Neural crest cell (in vitro differentiated cells): Measurements from ENCODE around the gene DUS2. TPM values are rescaled to one million over a fixed set of nuclear protein-coding genes. Genes with fewer than 3 reads are reported as not detected.
"Not testable (repeated sequence)": the region's sequence is repeated elsewhere in the genome, so short reads cannot be mapped to it uniquely, and the experiment has no call there.

Experiments used
- DNase-seq: peaks from one replicate; pipeline ENCODE4 v3.0.0; 2021; ENCODE audit warnings: low read depth, mixed read lengths, low spot score
- H3K27ac Mint-ChIP-seq: one replicate; pipeline ENCODE4 v1.8.0; 2021; ENCODE audit warnings: mild to moderate bottlenecking, mixed read lengths; ENCODE audit not compliant: unreplicated experiment
- H3K27me3 Mint-ChIP-seq: 2 replicates; pipeline ENCODE4 v1.8.0; 2021; ENCODE audit warnings: low read depth, mild to moderate bottlenecking, mixed read lengths
- H3K36me3 Mint-ChIP-seq: 2 replicates; pipeline ENCODE4 v1.8.0; 2021; ENCODE audit warnings: low read depth, mild to moderate bottlenecking, mixed read lengths
- H3K4me1 Mint-ChIP-seq: 2 replicates; pipeline ENCODE4 v1.8.0; 2021; ENCODE audit warnings: mixed read lengths
- H3K4me3 Mint-ChIP-seq: one replicate; pipeline ENCODE4 v1.8.0; 2021; ENCODE audit warnings: mild to moderate bottlenecking, mixed read lengths
- H3K9me3 Mint-ChIP-seq: 2 replicates; pipeline ENCODE4 v1.8.0; 2021; ENCODE audit warnings: mixed read lengths
- CTCF ChIP-seq: fragments of 200-600 bp; sonication (generic); conservative IDR thresholded peaks from 2 replicates; pipeline ENCODE4 v1.5.0; 2021; ENCODE audit warnings: antibody characterized with exemption, mild to moderate bottlenecking
- total RNA-seq: library from RNA; stranded (reverse); gene quantifications from 2 replicates; pipeline ENCODE4 v1.2.1, GENCODE V29; 2021

The DUS2 gene
- total RNA-seq, 1 donor from 2014 or later, result 28.4 TPM

- Mint-ChIP-seq H3K27ac (no peak overlapping the region), H3K4me1 (no peaks in the 10 kb centered on the region), H3K27me3 (no peaks in the 10 kb centered on the region), H3K4me3 (no peak overlapping the region), H3K9me3 (no peaks in the 10 kb centered on the region), H3K36me3 (no peaks in the 10 kb centered on the region)
- DNase-seq, result no peak
- no peak for TF ChIP-seq CTCF
Observed at GRCh38 chr16:67995423-67995822, 27.7 kb upstream of the DUS2 start.

- H3K4me1 Mint-ChIP-seq, result no peaks in the 10 kb centered on the region
- no peak for TF ChIP-seq CTCF
- no peak overlapping the region for H3K27ac Mint-ChIP-seq
- no peaks in the 10 kb centered on the region for H3K27me3 Mint-ChIP-seq
- H3K9me3 Mint-ChIP-seq, result no peaks in the 10 kb centered on the region
- H3K4me3 Mint-ChIP-seq, result no peak overlapping the region
- H3K36me3 Mint-ChIP-seq, result no peaks in the 10 kb centered on the region
- DNase-seq, result no peak
Observed at GRCh38 chr16:67996666-67997065, 26.4 kb upstream of the DUS2 start.

GRCh38 chr16:67998231-67998778 is 24.8 kb upstream of the DUS2 start:
- not testable (repeated sequence) for H3K27ac Mint-ChIP-seq, H3K4me1 Mint-ChIP-seq, H3K4me3 Mint-ChIP-seq, DNase-seq, H3K36me3 Mint-ChIP-seq, H3K27me3 Mint-ChIP-seq, H3K9me3 Mint-ChIP-seq

- not testable (repeated sequence) for H3K4me3 Mint-ChIP-seq, H3K9me3 Mint-ChIP-seq, H3K36me3 Mint-ChIP-seq, DNase-seq, H3K4me1 Mint-ChIP-seq, H3K27me3 Mint-ChIP-seq, H3K27ac Mint-ChIP-seq
Observed at GRCh38 chr16:67998779-67999688, 24.1 kb upstream of the DUS2 start, which contains the start of gene DPEP2. Gene DPEP2, minus strand, starts transcription at chr16:67999484. Its CDS starts 6,272 bp downstream, at chr16:67993212.

- Mint-ChIP-seq H3K27ac (no peak overlapping the region), H3K27me3 (no peaks in the 10 kb centered on the region), H3K4me1 (no peaks in the 10 kb centered on the region), H3K9me3 (no peaks in the 10 kb centered on the region), H3K4me3 (no peak overlapping the region), H3K36me3 (no peaks in the 10 kb centered on the region)
- DNase-seq, result no peak
- no peak for TF ChIP-seq CTCF
Observed at GRCh38 chr16:67999985-68000384, 23.1 kb upstream of the DUS2 start.

- no peak for DNase-seq
- no peaks in the 10 kb centered on the region for H3K4me1 Mint-ChIP-seq
- no peak overlapping the region for H3K27ac Mint-ChIP-seq
- H3K36me3 Mint-ChIP-seq, result no peaks in the 10 kb centered on the region
- no peaks in the 10 kb centered on the region for H3K27me3 Mint-ChIP-seq
- H3K4me3 Mint-ChIP-seq, result no peak overlapping the region
- H3K9me3 Mint-ChIP-seq, result no peaks in the 10 kb centered on the region
- no peak for TF ChIP-seq CTCF
Observed at GRCh38 chr16:68000450-68000849, 22.6 kb upstream of the DUS2 start.
